ENCODE results near the gene LRRC4B. TPM values are rescaled to one million over a fixed set of nuclear protein-coding genes. Genes with fewer than 3 reads are reported as not detected.
"Not testable (repeated sequence)": the region's sequence is repeated elsewhere in the genome, so short reads cannot be mapped to it uniquely, and the experiment has no call there.

The LRRC4B gene
- total and polyA plus RNA-seq, 2 donors from 2014 or later = 1.2 to 2.6 TPM

- Histone ChIP-seq H3K4me3 (ENCODE audit: low read length in 3 of 3) (no peak overlapping the region), H3K27ac (ENCODE audit: low read depth in 2 of 2, low read length in 2 of 2) (no peak overlapping the region), H3K9ac (ENCODE audit: low read length in 3 of 3) (no peak overlapping the region), H3K4me1 (ENCODE audit: control insufficient read depth in 2 of 3, insufficient read depth in 2 of 3, low read depth in 1 of 3, low read length in 3 of 3) (no peaks in the 10 kb centered on the region), H3K9me3 (ENCODE audit: control insufficient read depth in 2 of 3, insufficient read depth in 1 of 3, low read length in 3 of 3) (peaks cover 0 to 14% (median 3%) of the 10 kb centered on the region in 3 donors), H3K36me3 (ENCODE audit: control insufficient read depth in 2 of 3, insufficient read depth in 3 of 3, low read length in 3 of 3) (no peaks in the 10 kb centered on the region), H3K27me3 (ENCODE audit: control insufficient read depth, insufficient read depth, low read length) (no peaks in the 10 kb centered on the region)
- DNase-seq (no peak), FAIRE-seq (no peak)
- intact Hi-C loops (cut with DNase I) = no loop called here
- TF ChIP-seq CTCF (IDR thresholded peaks at IDR 0.05; ENCODE audit: borderline replicate concordance, extremely low read depth, insufficient read depth) = no peak
These were observed 33.8 kb downstream of the LRRC4B start for GRCh38 chr19:50534478-50534877.

GRCh38 chr19:50532952-50533351 is 35.3 kb downstream of the LRRC4B start:
- Histone ChIP-seq H3K36me3 (ENCODE audit: control insufficient read depth in 2 of 3, insufficient read depth in 3 of 3, low read length in 3 of 3) (no peaks in the 10 kb centered on the region), H3K9me3 (ENCODE audit: control insufficient read depth in 2 of 3, insufficient read depth in 1 of 3, low read length in 3 of 3) (peaks cover 0 to 14% (median 3%) of the 10 kb centered on the region in 3 donors), H3K27ac (ENCODE audit: low read depth in 2 of 2, low read length in 2 of 2) (no peak overlapping the region), H3K4me1 (ENCODE audit: control insufficient read depth in 2 of 3, insufficient read depth in 2 of 3, low read depth in 1 of 3, low read length in 3 of 3) (no peaks in the 10 kb centered on the region), H3K9ac (ENCODE audit: low read length in 3 of 3) (no peak overlapping the region), H3K27me3 (ENCODE audit: control insufficient read depth, insufficient read depth, low read length) (no peaks in the 10 kb centered on the region), H3K4me3 (ENCODE audit: low read length in 3 of 3) (no peak overlapping the region)
- no peak for TF ChIP-seq CTCF (IDR thresholded peaks at IDR 0.05; ENCODE audit: borderline replicate concordance, extremely low read depth, insufficient read depth)
- intact Hi-C loops (cut with DNase I) = no loop called here
- FAIRE-seq = no peak
- no peak for DNase-seq

DNA sequence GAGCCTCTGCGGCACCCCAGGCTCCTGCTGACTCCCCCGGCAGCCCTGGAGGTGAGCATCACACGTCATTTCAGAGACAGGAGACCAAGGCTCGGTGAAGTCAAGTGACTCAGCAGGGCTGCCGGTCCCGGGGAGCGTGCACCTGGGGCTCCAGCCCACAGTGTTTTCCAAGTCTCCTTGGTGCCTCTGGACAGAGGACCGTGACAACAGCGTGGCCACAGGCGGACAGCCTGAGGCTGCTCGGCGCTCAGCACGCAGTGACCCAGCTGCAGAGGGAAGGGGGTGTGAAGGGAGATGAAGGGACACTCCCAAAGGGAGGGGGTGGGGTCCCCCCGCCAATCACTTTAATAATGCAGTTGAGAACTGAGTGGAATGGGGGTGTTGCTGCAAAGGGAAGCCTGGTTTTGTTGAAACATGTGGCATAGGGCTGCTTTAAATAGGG is 37.0 kb downstream of the LRRC4B start:
- no peak overlapping the region for H3K4me3 ChIP-seq (ENCODE audit: low read length in 3 of 3)
- H3K4me1 ChIP-seq (ENCODE audit: control insufficient read depth in 2 of 3, insufficient read depth in 2 of 3, low read depth in 1 of 3, low read length in 3 of 3) = no peaks in the 10 kb centered on the region
- H3K27me3 ChIP-seq (ENCODE audit: control insufficient read depth, insufficient read depth, low read length) = no peaks in the 10 kb centered on the region
- no peak overlapping the region for H3K9ac ChIP-seq (ENCODE audit: low read length in 3 of 3)
- intact Hi-C loops (cut with DNase I) = no loop called here
- DNase-seq = no peak
- H3K9me3 ChIP-seq (ENCODE audit: control insufficient read depth in 2 of 3, insufficient read depth in 1 of 3, low read length in 3 of 3) = peaks cover 0 to 14% (median 3%) of the 10 kb centered on the region in 3 donors
- no peak overlapping the region for H3K27ac ChIP-seq (ENCODE audit: low read depth in 2 of 2, low read length in 2 of 2)
- TF ChIP-seq CTCF (IDR thresholded peaks at IDR 0.05; ENCODE audit: borderline replicate concordance, extremely low read depth, insufficient read depth) = no peak
- H3K36me3 ChIP-seq (ENCODE audit: control insufficient read depth in 2 of 3, insufficient read depth in 3 of 3, low read length in 3 of 3) = no peaks in the 10 kb centered on the region
- FAIRE-seq = no peak

DNA sequence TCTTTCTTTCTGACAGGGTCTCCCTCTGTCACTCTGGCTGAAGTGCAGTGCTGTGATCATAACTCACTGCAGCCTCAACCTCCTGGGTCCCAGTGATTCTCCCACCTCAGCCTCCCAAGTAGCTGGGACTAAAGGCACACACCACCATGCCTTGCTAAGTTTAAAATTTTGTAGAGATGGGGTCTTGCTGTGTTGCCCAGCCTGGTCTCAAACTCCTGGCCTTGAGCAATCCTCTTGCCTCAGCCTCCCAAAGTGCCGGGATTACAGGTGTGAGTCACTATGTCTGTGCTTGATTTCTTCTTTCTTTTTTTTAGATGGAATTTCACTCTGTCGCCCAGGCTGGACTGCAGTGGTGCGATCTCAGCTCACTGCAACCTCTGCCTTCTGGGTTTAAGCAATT is 40.2 kb downstream of the LRRC4B start:
- H3K27ac ChIP-seq (ENCODE audit: low read depth in 2 of 2, low read length in 2 of 2); H3K36me3 ChIP-seq (ENCODE audit: control insufficient read depth in 2 of 3, insufficient read depth in 3 of 3, low read length in 3 of 3); H3K4me3 ChIP-seq (ENCODE audit: low read length in 3 of 3); H3K4me1 ChIP-seq (ENCODE audit: control insufficient read depth in 2 of 3, insufficient read depth in 2 of 3, low read depth in 1 of 3, low read length in 3 of 3); H3K27me3 ChIP-seq (ENCODE audit: control insufficient read depth, insufficient read depth, low read length); DNase-seq; intact Hi-C loops (cut with DNase I); H3K9me3 ChIP-seq (ENCODE audit: control insufficient read depth in 2 of 3, insufficient read depth in 1 of 3, low read length in 3 of 3); H3K9ac ChIP-seq (ENCODE audit: low read length in 3 of 3); FAIRE-seq: not testable (repeated sequence)
